NCI-H1092 treated with DMSO at 0.1 percent for 48 hours (cell line): Measurements from ENCODE around the gene GDF15.
A peak's percentile ranks its signal among the peaks of the same experiment; 100 is the strongest.
"Not testable (repeated sequence)": the region's sequence is repeated elsewhere in the genome, so short reads cannot be mapped to it uniquely, and the experiment has no call there.

ENCODE experiments used
- DNase-seq: peaks from one replicate; lab custom pipeline; 2025; lab: John Stamatoyannopoulos, UW

Gene GDF15, protein sequence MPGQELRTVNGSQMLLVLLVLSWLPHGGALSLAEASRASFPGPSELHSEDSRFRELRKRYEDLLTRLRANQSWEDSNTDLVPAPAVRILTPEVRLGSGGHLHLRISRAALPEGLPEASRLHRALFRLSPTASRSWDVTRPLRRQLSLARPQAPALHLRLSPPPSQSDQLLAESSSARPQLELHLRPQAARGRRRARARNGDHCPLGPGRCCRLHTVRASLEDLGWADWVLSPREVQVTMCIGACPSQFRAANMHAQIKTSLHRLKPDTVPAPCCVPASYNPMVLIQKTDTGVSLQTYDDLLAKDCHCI

DNA sequence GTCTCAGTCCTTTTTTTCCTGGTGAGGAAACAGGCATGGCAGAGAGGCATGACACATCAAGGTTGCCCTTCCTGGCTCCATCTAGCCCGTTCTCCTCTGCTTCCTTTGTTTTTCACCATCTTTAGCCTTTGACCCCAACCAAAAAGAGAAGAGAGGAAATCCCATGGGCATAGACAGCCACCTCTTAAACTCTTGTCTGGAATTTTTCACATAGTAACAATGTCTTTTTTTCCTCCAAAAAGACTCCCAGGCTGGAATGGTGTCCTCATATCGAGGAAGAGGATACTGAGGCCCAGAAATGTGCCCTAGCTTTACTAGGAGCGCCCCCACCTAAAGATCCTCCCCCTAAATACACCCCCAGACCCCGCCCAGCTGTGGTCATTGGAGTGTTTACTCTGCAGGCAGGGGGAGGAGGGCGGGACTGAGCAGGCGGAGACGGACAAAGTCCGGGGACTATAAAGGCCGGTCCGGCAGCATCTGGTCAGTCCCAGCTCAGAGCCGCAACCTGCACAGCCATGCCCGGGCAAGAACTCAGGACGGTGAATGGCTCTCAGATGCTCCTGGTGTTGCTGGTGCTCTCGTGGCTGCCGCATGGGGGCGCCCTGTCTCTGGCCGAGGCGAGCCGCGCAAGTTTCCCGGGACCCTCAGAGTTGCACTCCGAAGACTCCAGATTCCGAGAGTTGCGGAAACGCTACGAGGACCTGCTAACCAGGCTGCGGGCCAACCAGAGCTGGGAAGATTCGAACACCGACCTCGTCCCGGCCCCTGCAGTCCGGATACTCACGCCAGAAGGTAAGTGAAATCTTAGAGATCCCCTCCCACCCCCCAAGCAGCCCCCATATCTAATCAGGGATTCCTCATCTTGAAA, at the start of gene GDF15:
TSS of gene GDF15 (plus strand) at position 484 of the 868 bp plus-strand sequence. CDS start at position 516, 32 bp downstream.
- DNase-seq: no peak

DNA sequence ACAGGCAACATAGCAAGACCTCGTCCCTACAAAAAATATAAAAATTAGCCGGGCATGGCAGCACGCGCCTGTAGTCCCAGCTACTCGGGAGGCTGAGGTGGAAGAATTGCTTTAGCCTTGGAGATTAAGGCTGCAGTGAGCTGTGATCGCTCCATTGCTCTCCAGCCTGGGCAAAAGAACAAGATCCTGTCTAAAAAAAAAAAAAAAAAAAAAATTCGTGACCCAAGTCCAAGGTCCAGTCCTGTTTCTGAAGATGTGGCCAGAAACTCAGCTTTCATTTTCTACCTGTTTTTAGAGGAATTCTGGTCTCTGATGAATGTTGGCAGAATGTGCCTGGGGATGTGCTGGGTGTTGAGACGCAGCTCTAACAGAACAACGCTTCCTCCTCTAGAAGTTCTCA, 47.4 kb upstream of the GDF15 start:
- DNase-seq: no peak

GRCh38 chr19:18339723-18340122, 46.2 kb upstream of the GDF15 start:
- DNase-seq: no peak

- peak; percentile 37 for DNase-seq
Observed at GRCh38 chr19:18340190-18340989, 45.6 kb upstream of the GDF15 start, which contains the start of gene PGPEP1. TSS of gene PGPEP1 (plus strand) at chr19:18340598. CDS start at chr19:18340682, 84 bp downstream.

DNA sequence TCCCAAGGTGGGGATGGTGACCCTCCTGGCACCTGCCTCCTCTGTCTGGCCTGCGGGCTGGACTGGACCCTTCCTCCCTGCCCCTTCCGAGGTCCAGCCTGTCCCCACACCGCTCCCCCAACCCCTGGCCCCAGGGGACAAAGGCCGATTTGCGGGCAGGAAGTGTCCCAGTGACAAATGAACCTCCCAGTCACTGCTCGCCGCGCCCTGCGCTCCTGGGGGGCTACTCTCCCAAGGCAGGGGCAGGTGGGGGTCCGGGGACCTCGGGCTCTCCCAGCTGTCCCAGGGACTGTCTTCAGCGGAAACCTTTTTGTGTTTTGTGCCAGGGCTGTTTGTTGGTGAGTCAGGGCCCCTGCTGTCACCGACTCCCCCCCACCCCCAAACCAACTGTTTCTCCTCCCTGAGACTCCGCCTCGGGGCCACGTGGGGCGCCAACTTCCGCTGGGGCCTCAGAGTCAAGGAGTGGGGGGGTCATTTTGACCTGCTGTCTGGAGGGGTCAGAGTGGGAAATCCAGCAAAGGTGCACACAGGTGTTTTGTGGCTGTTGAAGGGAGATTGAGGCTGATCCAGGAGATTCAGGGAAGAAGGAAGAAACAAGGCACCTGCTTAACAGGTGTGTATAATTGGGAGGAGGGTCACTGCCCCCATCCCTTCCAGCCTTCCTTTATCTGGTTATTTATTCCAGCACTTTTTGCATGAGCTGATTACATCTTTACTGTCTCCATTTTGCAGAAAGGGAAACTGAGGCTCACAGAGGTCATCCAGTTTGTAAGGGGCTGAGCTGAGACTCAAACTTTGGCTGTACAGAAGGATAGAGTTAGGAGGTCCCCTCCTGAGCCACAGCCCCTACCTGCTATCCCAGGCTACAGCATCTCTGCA, 44.7 kb upstream of the GDF15 start:
- DNase-seq: no peak

- DNase-seq: no peak
Observed at GRCh38 chr19:18342090-18342632, 43.8 kb upstream of the GDF15 start.

DNA sequence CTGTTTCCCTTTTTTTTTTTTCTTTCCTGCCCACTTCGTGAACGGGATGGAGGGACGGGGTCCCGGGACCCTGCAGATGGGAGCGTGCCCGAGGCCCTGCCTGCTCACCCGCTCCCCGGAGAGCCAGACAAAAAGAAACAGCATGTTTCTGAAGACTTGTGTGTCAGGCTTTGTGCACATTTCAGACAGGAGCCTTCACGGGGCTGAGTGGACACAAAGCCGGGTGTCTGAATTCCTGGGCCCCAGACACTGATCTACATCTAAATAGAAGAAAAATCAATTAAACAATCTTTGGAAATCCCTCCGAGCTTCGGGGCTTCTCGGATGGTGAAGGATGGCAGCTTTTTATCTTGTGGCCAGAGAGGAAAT, 41.4 kb upstream of the GDF15 start:
- no peak for DNase-seq

DNA sequence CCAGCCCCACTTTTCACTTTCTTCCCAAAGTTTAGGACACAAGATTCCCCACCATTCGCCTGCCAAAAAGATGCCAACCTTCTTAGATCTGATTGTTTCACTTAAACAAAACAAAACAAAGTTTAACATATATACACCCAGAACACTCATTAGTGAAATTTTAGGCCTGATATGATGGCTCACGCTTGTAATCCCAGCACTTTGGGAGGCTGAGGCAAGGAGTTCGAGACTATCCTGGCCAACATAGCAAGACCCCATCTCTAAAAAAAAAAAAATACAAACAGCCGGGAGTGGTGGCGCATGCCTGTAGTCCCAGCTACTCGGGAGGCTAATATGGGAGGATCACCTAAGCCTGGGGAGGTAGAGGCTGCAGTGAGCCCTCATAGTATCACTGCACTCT, 40.7 kb upstream of the GDF15 start:
- DNase-seq: no peak

DNA sequence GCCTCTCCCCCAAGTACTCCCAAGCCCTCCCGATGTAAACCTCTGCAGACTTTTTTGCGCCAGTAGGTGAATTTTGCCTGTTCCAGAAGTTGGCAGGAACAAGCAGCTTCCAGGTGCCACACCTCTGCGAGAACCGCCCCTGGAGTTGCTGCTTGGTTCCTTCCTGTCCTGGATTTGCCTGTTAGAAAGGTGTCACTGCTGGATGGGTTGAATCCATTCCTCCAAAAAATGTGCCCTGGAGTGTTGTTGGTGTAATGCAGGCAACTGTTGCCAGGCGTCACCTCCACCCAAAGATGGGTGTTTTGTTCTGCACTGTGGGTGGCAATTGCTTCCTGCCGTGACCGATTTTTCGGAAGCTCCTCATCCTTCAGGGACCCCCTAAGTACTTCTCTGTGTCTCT, 39.9 kb upstream of the GDF15 start:
- DNase-seq: no peak

GRCh38 chr19:18348171-18348570, 37.8 kb upstream of the GDF15 start:
- no peak for DNase-seq

GRCh38 chr19:18348818-18349339, 37.1 kb upstream of the GDF15 start:
- not testable (repeated sequence) for DNase-seq

GRCh38 chr19:18349524-18350128, 36.3 kb upstream of the GDF15 start:
- no peak for DNase-seq

DNA sequence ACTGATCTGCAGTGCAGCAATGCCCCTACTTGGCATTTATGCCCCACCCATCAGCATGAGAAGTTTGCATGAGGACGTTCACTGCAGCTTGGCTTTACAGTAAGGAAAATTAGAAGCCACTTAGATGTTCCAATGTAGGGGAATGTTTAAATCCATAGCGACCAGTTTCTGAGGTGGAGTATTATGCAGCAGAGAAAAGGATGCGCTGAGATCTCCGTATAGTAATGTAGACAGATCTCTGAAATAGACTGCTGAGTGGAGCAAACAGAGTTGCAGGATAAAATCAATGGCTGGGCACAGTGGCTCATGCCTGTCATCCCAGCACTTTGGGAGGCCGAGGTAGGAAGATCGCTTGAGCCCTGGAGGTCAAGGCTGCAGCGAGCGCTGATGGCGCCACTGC, 35.5 kb upstream of the GDF15 start:
- no peak for DNase-seq

DNA sequence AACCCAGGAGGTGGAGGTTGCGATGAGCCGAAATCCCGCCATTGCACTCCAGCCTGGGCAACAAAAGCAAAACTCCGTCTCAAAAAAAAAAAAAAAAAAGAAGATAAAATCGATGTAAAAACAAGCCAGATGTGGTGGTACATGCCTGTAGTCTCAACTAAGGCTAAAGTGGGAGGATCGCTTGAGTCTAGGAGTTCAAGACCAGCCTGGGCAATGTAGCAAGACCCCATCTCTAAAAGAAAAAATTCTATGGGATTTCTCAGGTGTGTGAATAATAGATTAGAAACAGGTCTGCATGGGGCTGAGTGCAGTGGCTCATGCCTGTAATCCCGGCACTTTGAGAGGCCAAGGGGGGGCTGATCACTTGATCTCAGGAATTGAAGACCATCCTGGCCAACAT, 34.4 kb upstream of the GDF15 start:
- DNase-seq: no peak

GRCh38 chr19:18353378-18354005, 32.5 kb upstream of the GDF15 start:
- no peak for DNase-seq

DNA sequence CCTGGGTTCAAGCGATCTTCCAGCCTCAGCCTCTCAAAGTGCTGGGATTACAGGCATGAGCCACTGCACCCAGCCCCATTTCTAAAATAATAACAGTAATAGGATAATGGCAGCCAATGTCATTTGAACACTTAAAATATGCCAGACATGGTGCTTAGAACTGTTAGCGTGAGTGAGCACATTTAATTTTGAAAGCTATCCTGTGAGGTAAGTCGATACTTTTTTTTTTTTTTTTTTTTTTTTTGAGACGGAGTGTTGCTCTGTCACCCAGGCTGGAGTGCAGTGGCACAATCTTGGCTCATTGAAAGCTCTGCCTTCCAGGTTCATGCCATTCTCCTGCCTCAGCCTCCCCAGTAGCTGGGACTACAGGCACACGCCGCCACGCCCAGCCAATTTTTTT, 31.2 kb upstream of the GDF15 start:
- DNase-seq: not testable (repeated sequence)

DNA sequence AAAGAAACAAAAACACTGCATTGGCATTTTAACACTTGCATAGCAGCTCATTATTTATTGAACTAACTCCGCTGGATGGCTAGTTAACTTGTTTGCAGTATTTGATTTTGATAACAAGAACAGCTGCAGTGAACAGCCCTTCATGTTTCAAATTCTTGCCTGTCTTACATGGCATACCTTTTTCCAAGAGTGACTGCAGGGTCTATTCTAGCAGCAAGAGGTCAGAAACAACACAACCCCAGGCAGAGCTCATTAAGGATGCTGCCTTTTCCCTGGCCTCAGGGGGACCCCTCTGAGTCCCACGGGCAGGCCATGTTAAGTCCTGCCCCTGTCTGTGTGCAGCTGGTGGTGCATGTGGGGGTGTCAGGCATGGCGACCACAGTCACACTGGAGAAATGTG, 28.9 kb upstream of the GDF15 start:
- no peak for DNase-seq

GRCh38 chr19:18361646-18362045, 24.3 kb upstream of the GDF15 start:
- DNase-seq: no peak

DNA sequence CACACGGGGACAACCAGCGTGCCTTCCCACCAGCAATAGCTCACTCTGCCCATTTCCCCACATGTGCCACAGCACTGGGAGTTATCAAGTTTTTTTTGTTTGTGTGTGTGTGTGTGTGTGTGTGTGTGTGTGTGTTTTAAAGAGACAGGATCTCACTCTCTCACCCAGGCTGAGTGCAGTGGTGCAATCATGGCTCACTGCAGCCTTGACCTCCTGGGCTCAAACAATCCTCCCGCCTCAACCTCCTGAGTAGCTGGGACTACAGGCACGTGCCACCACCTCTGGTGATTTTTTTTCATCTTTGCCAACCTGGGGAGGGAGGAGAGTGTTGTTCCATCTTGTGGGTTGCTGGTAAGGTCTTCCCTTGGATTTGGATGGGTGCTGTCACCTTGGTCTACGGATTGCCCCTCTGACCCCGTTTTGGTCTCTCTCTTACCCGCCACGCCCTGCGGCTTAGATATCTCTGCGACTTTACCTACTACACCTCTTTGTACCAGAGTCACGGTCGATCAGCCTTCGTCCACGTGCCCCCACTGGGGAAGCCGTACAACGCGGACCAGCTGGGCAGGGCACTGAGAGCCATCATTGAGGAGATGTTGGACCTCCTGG, 22.9 kb upstream of the GDF15 start:
- no peak for DNase-seq

GRCh38 chr19:18363787-18364186, 22.2 kb upstream of the GDF15 start:
- DNase-seq: no peak
